ENCODE data around the gene ABCC6.
"Not testable (repeated sequence)": the region's sequence is repeated elsewhere in the genome, so short reads cannot be mapped to it uniquely, and the experiment has no call there.

Gene ABCC6

GRCh38 chr16:16166949-16167348 is 56.3 kb downstream of the ABCC6 start:
- no peak overlapping the region for H3K4me3 ChIP-seq (ENCODE audit: low read length)
- DNase-seq (ENCODE audit: low read depth, low spot score), result no peak

DNA sequence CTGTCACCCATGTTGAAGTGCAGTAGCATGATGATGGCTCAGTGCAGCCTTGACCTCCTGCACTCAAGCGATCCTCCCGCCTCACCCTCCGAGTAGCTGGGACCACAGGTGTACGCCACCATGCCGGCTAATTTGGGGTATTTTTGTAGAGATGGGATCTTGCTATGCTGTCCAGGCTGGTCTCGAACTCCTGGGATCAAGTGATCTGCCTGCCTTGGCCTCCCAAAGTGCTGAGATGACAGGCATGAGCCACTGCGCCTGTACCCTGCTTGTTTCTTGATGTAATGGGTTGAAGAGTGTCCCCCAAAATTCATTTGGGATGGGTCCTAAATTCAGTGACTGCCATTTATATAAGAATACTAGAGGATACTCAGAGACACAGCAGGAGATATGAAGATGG is 57.2 kb downstream of the ABCC6 start:
- no peak for DNase-seq (ENCODE audit: low read depth, low spot score)
- no peak overlapping the region for H3K4me3 ChIP-seq (ENCODE audit: low read length)

DNA sequence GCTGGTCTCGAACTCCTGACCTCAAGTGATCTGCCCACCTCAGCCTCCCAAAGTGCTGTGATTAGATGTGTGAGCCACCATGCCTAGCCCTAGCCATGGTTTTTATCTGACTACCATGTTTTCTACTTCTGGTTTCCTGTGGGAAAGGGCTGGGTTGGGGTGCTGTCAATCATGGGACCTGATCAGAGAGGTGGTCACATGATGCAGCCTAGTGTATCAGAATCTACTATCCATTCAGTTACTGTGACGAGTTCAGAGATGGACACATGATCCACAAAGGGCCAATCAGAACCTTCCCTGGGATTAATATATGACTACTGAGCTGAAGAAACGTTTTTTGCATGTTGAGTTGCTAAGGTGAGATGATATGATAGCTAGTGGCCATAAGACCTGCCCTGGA is 59.1 kb downstream of the ABCC6 start:
- DNase-seq (ENCODE audit: low read depth, low spot score), result peak; percentile 49
- no peak overlapping the region for H3K4me3 ChIP-seq (ENCODE audit: low read length)

DNA sequence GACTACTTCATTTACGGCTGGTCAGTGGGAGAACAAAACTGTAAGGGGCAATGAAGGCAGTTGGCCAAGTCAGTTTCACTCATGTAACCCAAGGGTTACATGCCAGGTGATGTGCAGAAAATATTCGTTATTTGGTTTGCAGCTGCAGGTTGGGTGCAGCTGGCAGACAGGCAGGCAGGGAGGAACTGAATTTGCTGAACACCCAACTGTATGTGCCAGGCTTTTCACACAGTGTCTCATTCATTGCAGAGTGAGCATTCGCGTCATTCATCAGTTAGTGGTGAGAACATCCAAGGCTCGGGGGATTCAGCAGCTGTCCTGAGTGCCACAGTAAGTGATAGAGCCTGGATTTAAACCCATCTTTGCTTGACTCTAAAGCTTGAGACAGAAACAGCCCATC is 59.7 kb downstream of the ABCC6 start:
- H3K4me3 ChIP-seq (ENCODE audit: low read length), result no peak overlapping the region
- DNase-seq (ENCODE audit: low read depth, low spot score), result peak; percentile 88

DNA sequence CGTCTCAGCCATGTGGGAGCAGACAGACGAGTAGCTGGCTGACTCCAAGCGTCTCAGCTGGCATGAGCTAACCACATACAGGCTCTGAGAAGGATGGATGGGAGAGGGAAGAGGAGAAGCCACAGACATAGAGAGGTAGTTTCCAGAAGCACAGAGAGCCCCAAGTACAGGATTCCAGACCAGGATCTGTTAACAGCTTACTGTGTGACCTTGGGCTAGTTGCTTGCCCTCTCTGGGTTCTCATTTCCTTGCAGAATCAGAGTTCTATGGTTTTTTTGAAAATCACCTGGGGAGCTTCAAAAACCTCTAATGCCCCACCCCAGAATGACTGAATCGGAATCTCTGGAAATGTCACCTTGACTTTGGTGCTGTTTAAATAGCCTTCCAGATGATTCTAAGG is 60.2 kb downstream of the ABCC6 start:
- no peak for DNase-seq (ENCODE audit: low read depth, low spot score)
- no peak overlapping the region for H3K4me3 ChIP-seq (ENCODE audit: low read length)

GRCh38 chr16:16162591-16162990 is 60.7 kb downstream of the ABCC6 start:
- peak; percentile 73 for DNase-seq (ENCODE audit: low read depth, low spot score)

GRCh38 chr16:16161840-16162239 is 61.5 kb downstream of the ABCC6 start:
- not testable (repeated sequence) for DNase-seq (ENCODE audit: low read depth, low spot score); H3K4me3 ChIP-seq (ENCODE audit: low read length)

More at GRCh38 chr16:16162591-16162990, 60.7 kb downstream of the ABCC6 start:
- H3K4me3 ChIP-seq (ENCODE audit: low read length), result no peak overlapping the region

GRCh38 chr16:16161319-16161718 is 62.0 kb downstream of the ABCC6 start:
- no peak for DNase-seq (ENCODE audit: low read depth, low spot score)
- H3K4me3 ChIP-seq (ENCODE audit: low read length), result no peak overlapping the region

- no peak overlapping the region for H3K4me3 ChIP-seq (ENCODE audit: low read length)
- DNase-seq (ENCODE audit: low read depth, low spot score), result no peak
Observed at GRCh38 chr16:16159662-16160061, 63.6 kb downstream of the ABCC6 start.

GRCh38 chr16:16158741-16159374 is 64.4 kb downstream of the ABCC6 start:
- no peak overlapping the region for H3K4me3 ChIP-seq (ENCODE audit: low read length)
- peak; percentile 37 for DNase-seq (ENCODE audit: low read depth, low spot score)

GRCh38 chr16:16158082-16158658 is 65.1 kb downstream of the ABCC6 start:
- DNase-seq (ENCODE audit: low read depth, low spot score), result no peak
- no peak overlapping the region for H3K4me3 ChIP-seq (ENCODE audit: low read length)

DNA sequence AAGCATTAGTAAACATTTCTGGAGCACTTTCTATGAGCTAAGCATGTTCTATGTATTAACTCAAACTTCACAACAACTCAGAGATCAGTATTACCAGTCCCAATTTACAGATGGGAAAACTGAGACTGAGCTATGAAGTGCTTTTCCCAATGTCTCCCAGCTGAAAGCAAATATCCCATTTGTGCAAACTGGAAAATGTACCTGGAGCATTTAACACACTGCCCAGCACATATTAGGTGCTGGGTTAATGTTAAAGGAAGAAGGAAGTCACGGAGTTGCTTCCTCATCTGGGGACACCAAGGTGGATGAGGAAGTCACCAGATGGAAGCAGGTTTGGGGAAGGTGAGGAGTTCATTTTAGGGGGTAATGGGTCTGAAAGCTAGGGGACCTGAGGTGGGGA is 66.1 kb downstream of the ABCC6 start:
- no peak for DNase-seq (ENCODE audit: low read depth, low spot score)
- no peak overlapping the region for H3K4me3 ChIP-seq (ENCODE audit: low read length)

- no peak for DNase-seq (ENCODE audit: low read depth, low spot score)
- H3K4me3 ChIP-seq (ENCODE audit: low read length), result no peak overlapping the region
Observed at GRCh38 chr16:16155234-16155633, 68.1 kb downstream of the ABCC6 start.

- H3K4me3 ChIP-seq (ENCODE audit: low read length), result no peak overlapping the region
- DNase-seq (ENCODE audit: low read depth, low spot score), result no peak
Observed at GRCh38 chr16:16154281-16154951, 68.9 kb downstream of the ABCC6 start.

GRCh38 chr16:16153000-16153399 is 70.3 kb downstream of the ABCC6 start:
- H3K4me3 ChIP-seq (ENCODE audit: low read length); DNase-seq (ENCODE audit: low read depth, low spot score): not testable (repeated sequence)

DNA sequence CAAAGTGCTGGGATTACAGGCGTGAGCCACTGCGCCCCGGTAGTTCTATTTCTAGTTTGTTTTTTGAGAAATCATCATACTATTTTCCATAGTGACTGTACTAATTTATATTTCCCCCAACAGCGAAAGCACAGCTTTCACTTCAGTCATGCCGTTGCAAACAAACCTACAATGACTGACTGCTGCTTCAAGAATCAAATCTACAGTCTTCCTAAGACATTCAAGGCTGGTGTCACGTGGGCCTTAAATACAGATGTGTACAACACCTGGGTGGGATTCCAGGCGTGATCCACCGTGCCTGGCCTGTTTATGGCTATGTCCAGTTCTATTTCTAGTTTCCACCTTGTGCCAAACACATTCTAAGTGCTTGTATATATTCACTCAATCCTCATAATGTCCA is 72.0 kb downstream of the ABCC6 start:
- H3K4me3 ChIP-seq (ENCODE audit: low read length), result no peak overlapping the region
- DNase-seq (ENCODE audit: low read depth, low spot score), result no peak

GRCh38 chr16:16150878-16151152 is 72.5 kb downstream of the ABCC6 start:
- DNase-seq (ENCODE audit: low read depth, low spot score), result no peak
- H3K4me3 ChIP-seq (ENCODE audit: low read length), result no peak overlapping the region

DNA sequence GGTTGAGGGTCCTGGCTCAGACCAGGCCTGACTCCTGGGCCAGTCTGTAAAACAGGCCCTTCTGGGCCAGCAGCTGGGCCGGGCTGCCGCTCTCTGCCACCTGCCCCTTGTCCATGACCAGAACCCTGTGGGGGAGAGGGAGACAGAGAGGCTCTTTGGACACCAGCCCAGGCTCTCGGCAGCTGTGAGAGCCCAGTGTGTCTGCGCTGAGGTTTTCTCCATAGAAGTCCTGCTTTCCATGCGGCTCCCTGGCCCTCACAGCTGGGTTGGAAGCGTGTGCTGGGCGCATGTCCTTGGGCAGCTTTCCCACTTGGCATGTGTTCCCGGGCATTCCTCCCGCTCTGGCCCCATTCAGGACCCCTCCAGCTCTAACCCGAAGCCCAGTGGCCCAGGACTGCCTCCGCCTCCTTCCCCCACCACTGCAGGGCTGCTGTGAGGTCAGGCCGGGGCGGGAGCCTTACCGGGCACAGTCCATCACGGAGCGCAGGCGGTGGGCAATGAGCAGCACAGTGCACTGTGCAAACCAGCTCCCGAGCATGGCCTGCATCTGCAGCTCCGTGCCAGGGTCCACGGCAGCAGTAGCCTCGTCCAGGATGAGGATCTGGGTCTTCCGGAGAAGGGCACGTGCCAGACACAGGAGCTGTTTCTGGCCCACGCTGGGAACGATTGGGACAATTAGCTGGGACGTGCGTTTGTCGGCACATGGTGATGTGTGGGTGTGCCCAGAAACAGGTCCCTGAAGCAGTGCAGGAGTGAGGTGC is 73.0 kb downstream of the ABCC6 start:
- no peak for DNase-seq (ENCODE audit: low read depth, low spot score)
- H3K4me3 ChIP-seq (ENCODE audit: low read length), result no peak overlapping the region

- DNase-seq (ENCODE audit: low read depth, low spot score), result no peak
- no peak overlapping the region for H3K4me3 ChIP-seq (ENCODE audit: low read length)
Observed at GRCh38 chr16:16149710-16150116, 73.6 kb downstream of the ABCC6 start.

DNA sequence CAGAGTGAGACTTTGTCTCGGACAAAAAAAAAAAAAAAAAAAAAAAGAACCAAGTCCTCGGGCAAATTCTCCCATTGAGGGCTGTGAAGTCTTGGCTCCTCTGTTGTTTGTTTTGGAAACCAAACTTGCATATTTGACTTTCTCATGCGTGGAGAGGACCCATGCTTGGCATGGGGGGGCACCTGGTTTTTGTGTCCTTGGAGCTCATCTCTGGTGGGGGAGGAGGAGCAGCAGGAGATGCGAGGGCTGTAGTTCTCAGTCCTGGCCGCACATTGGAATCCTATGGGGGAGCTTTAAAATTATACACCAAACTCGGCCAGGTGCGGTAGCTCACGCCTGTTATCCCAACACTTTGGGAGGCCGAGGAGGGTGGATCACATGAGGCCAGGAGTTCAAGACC is 74.5 kb downstream of the ABCC6 start:
- H3K4me3 ChIP-seq (ENCODE audit: low read length), result no peak overlapping the region
- DNase-seq (ENCODE audit: low read depth, low spot score), result no peak
